Upper lobe of right lung (tissue), 1 donor: ENCODE measurements around the gene MCM7. TPM values are rescaled to one million over a fixed set of nuclear protein-coding genes. Genes with fewer than 3 reads are reported as not detected.

Source experiments
- ATAC-seq: fragments of 200-7000 bp; cut with Tn5 transposase; one replicate; pipeline ENCODE4 v1.9.1; 2020; ENCODE audit warnings: mild to moderate bottlenecking, moderate library complexity
- DNase-seq: peaks from one replicate; pipeline ENCODE4 v3.0.0-alpha.2; 2020
- H3K27ac ChIP-seq: fragments of 200-600 bp; one replicate; pipeline ENCODE4 v1.8.0; 2022
- H3K27me3 ChIP-seq: fragments of 200-600 bp; one replicate; pipeline ENCODE4 v1.8.0; 2022; ENCODE audit warnings: mild to moderate bottlenecking
- H3K36me3 ChIP-seq: fragments of 200-600 bp; one replicate; pipeline ENCODE4 v1.8.0; 2022
- H3K4me1 ChIP-seq: fragments of 200-600 bp; one replicate; pipeline ENCODE4 v1.8.0; 2022
- H3K4me3 ChIP-seq: fragments of 200-600 bp; one replicate; pipeline ENCODE4 v1.8.0; 2022; ENCODE audit warnings: mild to moderate bottlenecking
- H3K9me3 ChIP-seq: fragments of 200-600 bp; one replicate; pipeline ENCODE4 v1.8.0; 2022
- intact Hi-C: fragments of 100-400 bp; cut with DNase I; formaldehyde crosslinking; loops from one replicate; pipeline ENCODE4 v1.11.0; 2022
- total RNA-seq: library from RNA; stranded (reverse); fragmentation: NEBNext Ultra II Directional; extraction: Animal tissue kit (Norgen Biotek cat#: 25700); gene quantifications from one replicate; pipeline ENCODE4 v1.2.1, GENCODE V29; 2021
- TF ChIP-seq, protein P1 (sequence below): fragments of 200-600 bp; IDR thresholded peaks from one replicate; pipeline ENCODE4 v1.8.0; 2022; ENCODE audit warnings: antibody characterized with exemption
- donor health status: DM: no; HTN: yes; CAD: no; lungs with severe emphysema.

The MCM7 gene
- total RNA-seq, 1 donor from 2014 or later, result 48.7 TPM

DNA sequence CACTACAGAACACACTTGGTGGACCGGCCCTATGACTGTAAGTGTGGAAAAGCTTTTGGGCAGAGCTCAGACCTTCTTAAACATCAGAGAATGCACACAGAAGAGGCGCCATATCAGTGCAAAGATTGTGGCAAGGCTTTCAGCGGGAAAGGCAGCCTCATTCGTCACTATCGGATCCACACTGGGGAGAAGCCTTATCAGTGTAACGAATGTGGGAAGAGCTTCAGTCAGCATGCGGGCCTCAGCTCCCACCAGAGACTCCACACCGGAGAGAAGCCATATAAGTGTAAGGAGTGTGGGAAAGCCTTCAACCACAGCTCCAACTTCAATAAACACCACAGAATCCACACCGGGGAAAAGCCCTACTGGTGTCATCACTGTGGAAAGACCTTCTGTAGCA is 37.0 kb downstream of the MCM7 start:
- ATAC-seq, result no peak
- Histone ChIP-seq H3K27me3 (no peaks in the 10 kb centered on the region), H3K4me1 (peaks cover 6% of the 10 kb centered on the region), H3K27ac (no peak overlapping the region), H3K9me3 (no peaks in the 10 kb centered on the region), H3K36me3 (peaks cover 38% of the 10 kb centered on the region), H3K4me3 (no peak overlapping the region)
- TF ChIP-seq, protein P1, sequence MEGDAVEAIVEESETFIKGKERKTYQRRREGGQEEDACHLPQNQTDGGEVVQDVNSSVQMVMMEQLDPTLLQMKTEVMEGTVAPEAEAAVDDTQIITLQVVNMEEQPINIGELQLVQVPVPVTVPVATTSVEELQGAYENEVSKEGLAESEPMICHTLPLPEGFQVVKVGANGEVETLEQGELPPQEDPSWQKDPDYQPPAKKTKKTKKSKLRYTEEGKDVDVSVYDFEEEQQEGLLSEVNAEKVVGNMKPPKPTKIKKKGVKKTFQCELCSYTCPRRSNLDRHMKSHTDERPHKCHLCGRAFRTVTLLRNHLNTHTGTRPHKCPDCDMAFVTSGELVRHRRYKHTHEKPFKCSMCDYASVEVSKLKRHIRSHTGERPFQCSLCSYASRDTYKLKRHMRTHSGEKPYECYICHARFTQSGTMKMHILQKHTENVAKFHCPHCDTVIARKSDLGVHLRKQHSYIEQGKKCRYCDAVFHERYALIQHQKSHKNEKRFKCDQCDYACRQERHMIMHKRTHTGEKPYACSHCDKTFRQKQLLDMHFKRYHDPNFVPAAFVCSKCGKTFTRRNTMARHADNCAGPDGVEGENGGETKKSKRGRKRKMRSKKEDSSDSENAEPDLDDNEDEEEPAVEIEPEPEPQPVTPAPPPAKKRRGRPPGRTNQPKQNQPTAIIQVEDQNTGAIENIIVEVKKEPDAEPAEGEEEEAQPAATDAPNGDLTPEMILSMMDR, result no peak
- no peak for DNase-seq
- intact Hi-C loops, result no loop called here

DNA sequence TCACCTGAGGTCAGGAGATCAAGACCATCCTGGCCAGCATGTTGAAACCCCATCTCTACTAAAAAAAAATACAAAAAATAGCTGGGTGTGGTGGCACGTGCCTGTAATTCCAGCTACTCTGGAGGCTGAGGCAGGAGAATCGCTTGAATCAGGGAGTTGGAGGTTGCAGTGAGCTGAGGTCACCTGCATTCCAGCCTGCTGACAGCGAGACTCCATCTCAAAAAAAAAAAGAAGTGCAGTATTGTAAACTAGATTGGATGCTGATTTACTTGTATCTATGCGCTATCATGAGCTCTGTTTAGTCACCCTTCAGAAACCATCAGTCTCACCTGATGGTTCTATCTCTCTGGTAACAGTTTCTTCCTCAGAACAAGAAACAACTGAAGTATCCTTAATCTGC is 37.8 kb downstream of the MCM7 start:
- peaks cover 6% of the 10 kb centered on the region for H3K4me1 ChIP-seq
- H3K36me3 ChIP-seq, result peaks cover 45% of the 10 kb centered on the region
- H3K4me3 ChIP-seq, result no peak overlapping the region
- H3K27ac ChIP-seq, result no peak overlapping the region
- intact Hi-C loops, result no loop called here
- H3K9me3 ChIP-seq, result no peaks in the 10 kb centered on the region
- no peak for ATAC-seq
- no peaks in the 10 kb centered on the region for H3K27me3 ChIP-seq
- DNase-seq, result no peak
- TF ChIP-seq, protein P1, result no peak

DNA sequence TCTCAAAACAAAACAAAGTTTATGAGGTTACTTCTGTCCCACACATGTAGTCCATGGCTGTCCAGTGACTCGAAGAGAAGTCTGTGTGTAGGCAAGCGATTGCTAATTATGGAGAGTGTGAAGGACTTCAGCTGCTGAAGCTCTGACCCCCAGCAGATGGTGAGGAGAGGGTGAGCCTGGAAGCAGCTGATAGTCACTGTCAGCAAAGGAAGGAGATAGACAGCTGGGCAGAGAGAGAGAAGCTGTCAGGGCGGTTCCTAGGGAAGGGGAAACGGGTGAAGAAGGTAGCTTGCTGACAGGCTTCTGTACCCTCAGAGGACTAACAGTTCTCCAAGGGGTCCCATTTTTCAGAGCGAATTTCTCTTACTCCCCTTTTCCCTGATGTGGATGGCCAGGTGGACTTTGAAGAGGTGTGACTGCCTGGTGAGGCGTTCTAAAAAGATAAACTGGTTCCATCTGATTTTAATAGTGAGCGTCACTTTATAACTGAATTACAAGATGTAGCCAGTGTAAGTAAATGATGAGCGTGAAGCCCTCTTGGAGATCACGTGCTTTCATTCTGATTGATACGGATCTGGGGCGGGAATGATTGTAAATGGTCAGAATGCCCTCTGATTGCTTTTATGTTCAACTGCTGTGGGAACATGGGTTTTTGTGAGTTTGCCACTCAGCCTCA is 39.5 kb downstream of the MCM7 start:
- H3K36me3 ChIP-seq, result peaks cover 62% of the 10 kb centered on the region
- no peak for ATAC-seq

DNA sequence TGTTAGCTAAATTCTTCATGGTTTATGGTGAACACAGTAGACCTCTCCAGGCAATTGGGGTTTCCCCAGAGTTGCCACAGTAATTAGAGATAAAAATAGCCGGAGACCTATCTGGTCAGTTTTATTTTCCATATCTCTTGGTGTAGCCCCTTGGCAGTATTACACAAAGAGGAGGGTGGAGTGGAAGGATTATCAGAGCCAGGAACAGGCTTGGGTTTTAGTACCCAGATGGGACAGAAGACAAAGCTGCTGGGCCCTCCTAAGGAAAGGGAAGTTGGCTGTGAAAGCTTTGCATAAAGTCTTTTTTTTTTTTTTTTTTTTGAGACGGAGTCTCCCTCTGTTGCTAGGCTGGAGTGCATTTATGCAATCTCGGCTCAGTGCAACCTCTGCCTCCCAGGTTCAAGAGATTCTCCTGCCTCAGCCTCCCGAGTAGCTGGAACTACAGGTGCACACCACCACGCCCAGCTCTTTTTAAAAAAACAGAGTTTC is 41.9 kb downstream of the MCM7 start:
- no peak overlapping the region for H3K27ac ChIP-seq
- H3K4me1 ChIP-seq, result no peaks in the 10 kb centered on the region
- no peak for DNase-seq
- ATAC-seq, result no peak
- intact Hi-C loops, result no loop called here
- no peak overlapping the region for H3K4me3 ChIP-seq
- peaks cover 60% of the 10 kb centered on the region for H3K36me3 ChIP-seq
- H3K9me3 ChIP-seq, result no peaks in the 10 kb centered on the region
- no peaks in the 10 kb centered on the region for H3K27me3 ChIP-seq
- TF ChIP-seq, protein P1, result no peak

More for the DNA sequence above, 39.5 kb downstream of the MCM7 start:
- intact Hi-C loops, result no loop called here
- H3K27me3 ChIP-seq, result no peaks in the 10 kb centered on the region
- no peaks in the 10 kb centered on the region for H3K9me3 ChIP-seq
- H3K4me3 ChIP-seq, result no peak overlapping the region
- TF ChIP-seq, protein P1, result no peak
- H3K4me1 ChIP-seq, result peaks cover 6% of the 10 kb centered on the region
- no peak overlapping the region for H3K27ac ChIP-seq
- DNase-seq, result no peak

DNA sequence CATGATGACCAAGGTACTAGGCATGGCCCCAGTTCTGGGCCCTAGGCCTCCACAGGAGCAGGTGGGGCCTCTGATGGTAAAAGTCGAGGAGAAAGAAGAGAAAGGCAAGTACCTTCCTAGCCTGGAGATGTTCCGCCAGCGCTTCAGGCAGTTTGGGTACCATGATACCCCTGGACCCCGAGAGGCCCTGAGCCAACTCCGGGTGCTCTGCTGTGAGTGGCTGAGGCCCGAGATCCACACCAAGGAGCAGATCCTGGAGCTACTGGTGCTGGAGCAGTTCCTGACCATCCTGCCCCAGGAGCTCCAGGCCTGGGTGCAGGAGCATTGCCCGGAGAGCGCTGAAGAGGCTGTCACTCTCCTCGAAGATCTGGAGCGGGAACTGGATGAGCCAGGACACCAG is 44.2 kb downstream of the MCM7 start:
- peaks cover 39% of the 10 kb centered on the region for H3K36me3 ChIP-seq
- H3K27me3 ChIP-seq, result no peaks in the 10 kb centered on the region
- no peak overlapping the region for H3K4me3 ChIP-seq
- TF ChIP-seq, protein P1, result no peak
- DNase-seq, result no peak
- no peaks in the 10 kb centered on the region for H3K4me1 ChIP-seq
- H3K27ac ChIP-seq, result no peak overlapping the region
- H3K9me3 ChIP-seq, result no peaks in the 10 kb centered on the region
- no peak for ATAC-seq
- intact Hi-C loops, result no loop called here
